ENCODE measurements around the gene HLA-DPA1. TPM values are rescaled to one million over a fixed set of nuclear protein-coding genes. Genes with fewer than 3 reads are reported as not detected.

Gene HLA-DPA1
- total RNA-seq, 1 experiment from 2014 or later = not detected

GRCh38 chr6:33070909-33071308, 2.5 kb downstream of the HLA-DPA1 start:
- Histone ChIP-seq H3K36me3 (ENCODE audit: control insufficient read depth, insufficient read depth, low read length) (no peaks in the 10 kb centered on the region), H3K27me3 (replicated peaks; ENCODE audit: control insufficient read depth, insufficient read depth, low read length) (no peaks in the 10 kb centered on the region; the same call in 1 of the 2 replicates), H3K4me1 (no peaks in the 10 kb centered on the region), H3K4me3 (ENCODE audit: low read depth, low read length) (no peak overlapping the region), H3K9me3 (no peaks in the 10 kb centered on the region)
- Mint-ChIP-seq H3K36me3 (ENCODE audit: insufficient read depth, unreplicated experiment) (no peaks in the 10 kb centered on the region), H3K27ac (ENCODE audit: unreplicated experiment) (no peak overlapping the region), H3K4me3 (ENCODE audit: unreplicated experiment) (no peak overlapping the region), H3K4me1 (ENCODE audit: low read depth, unreplicated experiment) (no peaks in the 10 kb centered on the region), H3K27me3 (ENCODE audit: insufficient read depth, unreplicated experiment) (no peaks in the 10 kb centered on the region), H3K9me3 (ENCODE audit: unreplicated experiment) (peaks cover 6% of the 10 kb centered on the region)
- no TSS peak for BruUV-seq (replicated peaks)
- ChIA-PET POLR2A (no interaction called here), CTCF (no interaction called here)
- no peak for TF ChIP-seq CTCF (IDR thresholded peaks at IDR 0.05; ENCODE audit: insufficient read depth in 1 of 2, low read depth in 1 of 2, low read length in 1 of 2, severe bottlenecking in 1 of 2, unreplicated experiment in 1 of 2)
- DNase-seq = no peak
- intact Hi-C loops (cut with micrococcal nuclease; ENCODE audit: unreplicated experiment) = no loop called here

- POLR2A ChIA-PET = no interaction called here
- Histone ChIP-seq H3K36me3 (ENCODE audit: control insufficient read depth, insufficient read depth, low read length) (no peaks in the 10 kb centered on the region), H3K4me3 (ENCODE audit: low read depth, low read length) (no peak overlapping the region), H3K4me1 (no peaks in the 10 kb centered on the region), H3K27me3 (replicated peaks; ENCODE audit: control insufficient read depth, insufficient read depth, low read length) (no peaks in the 10 kb centered on the region; the same call in 1 of the 2 replicates), H3K9me3 (no peaks in the 10 kb centered on the region)
- intact Hi-C loops (cut with micrococcal nuclease; ENCODE audit: unreplicated experiment) = no loop called here
- peaks cover 11% of the 10 kb centered on the region for H3K9me3 Mint-ChIP-seq (ENCODE audit: unreplicated experiment)
- no peak for TF ChIP-seq CTCF (IDR thresholded peaks at IDR 0.05; ENCODE audit: insufficient read depth in 1 of 2, low read depth in 1 of 2, low read length in 1 of 2, severe bottlenecking in 1 of 2, unreplicated experiment in 1 of 2)
- no peaks in the 10 kb centered on the region for H3K27me3 Mint-ChIP-seq (ENCODE audit: insufficient read depth, unreplicated experiment)
- CTCF ChIA-PET = no interaction called here
- no peak overlapping the region for H3K4me3 Mint-ChIP-seq (ENCODE audit: unreplicated experiment)
- no peaks in the 10 kb centered on the region for H3K4me1 Mint-ChIP-seq (ENCODE audit: low read depth, unreplicated experiment)
- no peaks in the 10 kb centered on the region for H3K36me3 Mint-ChIP-seq (ENCODE audit: insufficient read depth, unreplicated experiment)
- no TSS peak for BruUV-seq (replicated peaks)
- no peak for DNase-seq
- no peak overlapping the region for H3K27ac Mint-ChIP-seq (ENCODE audit: unreplicated experiment)
Measured at GRCh38 chr6:33069021-33069738, 4.3 kb downstream of the HLA-DPA1 start.

GRCh38 chr6:33066917-33067521, 6.4 kb downstream of the HLA-DPA1 start:
- H3K27me3 ChIP-seq (replicated peaks; ENCODE audit: control insufficient read depth, insufficient read depth, low read length) = no peaks in the 10 kb centered on the region; the same call in 1 of the 2 replicates
- no TSS peak for BruUV-seq (replicated peaks)
- no peak overlapping the region for H3K4me3 Mint-ChIP-seq (ENCODE audit: unreplicated experiment)
- no peaks in the 10 kb centered on the region for H3K36me3 Mint-ChIP-seq (ENCODE audit: insufficient read depth, unreplicated experiment)
- H3K4me3 ChIP-seq (ENCODE audit: low read depth, low read length) = no peak overlapping the region
- H3K9me3 Mint-ChIP-seq (ENCODE audit: unreplicated experiment) = peaks cover 11% of the 10 kb centered on the region
- POLR2A ChIA-PET = no interaction called here
- H3K9me3 ChIP-seq = no peaks in the 10 kb centered on the region
- no peaks in the 10 kb centered on the region for H3K36me3 ChIP-seq (ENCODE audit: control insufficient read depth, insufficient read depth, low read length)
- H3K27me3 Mint-ChIP-seq (ENCODE audit: insufficient read depth, unreplicated experiment) = no peaks in the 10 kb centered on the region
- intact Hi-C loops (cut with micrococcal nuclease; ENCODE audit: unreplicated experiment) = no loop called here
- H3K27ac Mint-ChIP-seq (ENCODE audit: unreplicated experiment) = no peak overlapping the region
- CTCF ChIA-PET = no interaction called here
- no peaks in the 10 kb centered on the region for H3K4me1 Mint-ChIP-seq (ENCODE audit: low read depth, unreplicated experiment)
- no peak for DNase-seq
- H3K4me1 ChIP-seq = no peaks in the 10 kb centered on the region
- no peak for TF ChIP-seq CTCF (IDR thresholded peaks at IDR 0.05; ENCODE audit: insufficient read depth in 1 of 2, low read depth in 1 of 2, low read length in 1 of 2, severe bottlenecking in 1 of 2, unreplicated experiment in 1 of 2)

All from Caco-2 (cell line).